SU-DHL-6 (cell line): Measurements from ENCODE around the gene CADM1.

ENCODE experiments used
- H2AFZ ChIP-seq: fragments of 200-600 bp; sonication (generic); 2 replicates; pipeline ENCODE4 v1.6.1; 2014; ENCODE audit warnings: low read depth, mild to moderate bottlenecking, moderate library complexity, mixed read lengths, antibody characterized with exemption, low read length; ENCODE audit not compliant: severe bottlenecking
- H3F3A ChIP-seq: fragments of 200-600 bp; shearing (Covaris generic); 2 replicates; pipeline ENCODE4 v1.6.0; 2016; ENCODE audit warnings: antibody characterized with exemption, mild to moderate bottlenecking; ENCODE audit not compliant: insufficient read depth
- H3K27ac ChIP-seq: fragments of 200-600 bp; sonication (generic); 2 replicates; pipeline ENCODE4 v1.5.1; 2016; ENCODE audit warnings: low read depth, mild to moderate bottlenecking, low read length, moderate library complexity, mixed read lengths
- H3K27me3 ChIP-seq: fragments of 200-600 bp; sonication (generic), shearing (Covaris generic); 2 replicates; pipeline ENCODE4 v1.6.0; 2014; ENCODE audit warnings: mild to moderate bottlenecking, low read length
- H3K36me3 ChIP-seq: fragments of 200-600 bp; sonication (generic); 2 replicates; pipeline ENCODE4 v1.6.1; 2014; ENCODE audit warnings: mild to moderate bottlenecking, low read length, mixed read lengths
- H3K4me2 ChIP-seq: fragments of 300-600, 200-600 bp; shearing (Covaris generic), sonication (generic); 2 replicates; pipeline ENCODE4 v1.6.0; 2014; ENCODE audit warnings: low read length, low read depth, mild to moderate bottlenecking; ENCODE audit not compliant: poor library complexity, severe bottlenecking
- H3K4me3 ChIP-seq: fragments of 200-600 bp; sonication (generic); 2 replicates; pipeline ENCODE4 v1.5.1; 2014; ENCODE audit warnings: antibody characterized with exemption, low read length, mild to moderate bottlenecking, mixed read lengths; ENCODE audit not compliant: insufficient read depth, poor library complexity, severe bottlenecking
- H3K79me2 ChIP-seq: fragments of 200-600 bp; sonication (generic); 2 replicates; pipeline ENCODE4 v1.6.1; 2014; ENCODE audit warnings: mild to moderate bottlenecking, low read length, moderate library complexity; ENCODE audit not compliant: insufficient read depth
- H3K9ac ChIP-seq: fragments of 200-600 bp; sonication (generic); 2 replicates; pipeline ENCODE4 v1.7.0; 2014; ENCODE audit warnings: mild to moderate bottlenecking, low read length
- H3K9me2 ChIP-seq: fragments of 200-600 bp; sonication (generic); replicated peaks from 2 replicates; pipeline ENCODE4 v1.6.1; 2014; ENCODE audit warnings: low read length; ENCODE audit not compliant: insufficient read depth
- H3K9me3 ChIP-seq: fragments of 200-600 bp; sonication (generic); 2 replicates; pipeline ENCODE4 v1.6.1; 2014; ENCODE audit warnings: low read length, mixed read lengths; ENCODE audit not compliant: insufficient read depth
- H4K20me1 ChIP-seq: fragments of 200-600 bp; sonication (generic); 2 replicates; pipeline ENCODE4 v1.6.1; 2014; ENCODE audit warnings: low read depth, mild to moderate bottlenecking, antibody characterized with exemption, low read length, moderate library complexity, mixed read lengths
- EZH2phosphoT487 ChIP-seq: fragments of 200-600 bp; sonication (generic), shearing (Covaris generic); conservative IDR thresholded peaks from 2 replicates; pipeline ENCODE4 v1.6.1; 2018; ENCODE audit warnings: mild to moderate bottlenecking, antibody characterized with exemption, low read length, moderate library complexity, mixed read lengths
- TF ChIP-seq, protein P1 (sequence below): fragments of 200-600 bp; sonication (generic); IDR thresholded peaks from one replicate; pipeline ENCODE4 v1.5.1; 2017; ENCODE audit warnings: antibody characterized with exemption, mild to moderate bottlenecking, low read length, moderate library complexity; ENCODE audit not compliant: insufficient read depth, poor library complexity, severe bottlenecking

CADM1 gene

DNA sequence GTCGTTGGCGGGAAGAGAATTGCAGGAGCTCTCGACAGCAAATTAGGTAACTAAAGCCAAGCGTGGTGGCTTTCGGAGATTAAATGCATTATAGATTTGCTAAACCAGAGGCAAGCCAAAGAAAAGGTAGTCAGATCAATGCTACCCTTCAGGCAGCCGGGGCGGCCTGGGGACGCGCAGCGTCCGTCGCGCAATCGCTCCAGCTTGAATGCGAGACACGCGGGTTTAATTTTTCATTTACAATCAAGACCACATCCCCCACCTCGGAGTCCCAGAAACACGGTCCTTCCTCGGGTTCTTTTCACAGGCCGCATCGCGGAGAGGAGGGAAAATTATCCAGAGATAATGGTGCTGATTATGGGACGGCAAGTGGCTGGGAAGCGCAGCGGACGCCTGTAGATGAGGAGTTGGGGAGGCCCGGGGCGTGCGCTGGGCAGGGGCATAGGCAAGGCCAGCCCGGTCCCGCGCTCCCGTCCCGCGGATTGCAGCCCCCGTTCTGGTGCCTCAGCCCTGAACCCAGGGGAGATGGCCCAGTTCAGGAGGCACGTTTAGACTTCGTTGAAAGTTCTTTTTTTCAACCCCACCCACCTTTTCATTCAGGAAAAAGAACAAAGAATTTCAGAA lies 350.4 kb downstream of the CADM1 start:
- Histone ChIP-seq H3K9me3 (no peaks in the 10 kb centered on the region), H3K9ac (no peak overlapping the region), H3K27ac (no peak overlapping the region), H3K4me3 (no peak overlapping the region), H3F3A (no peaks in the 10 kb centered on the region), H3K4me2 (no peak overlapping the region), H3K9me2 (no peaks in the 10 kb centered on the region), H2AFZ (no peak overlapping the region), H3K79me2 (no peaks in the 10 kb centered on the region), H3K36me3 (no peaks in the 10 kb centered on the region), H3K27me3 (no peaks in the 10 kb centered on the region), H4K20me1 (no peaks in the 10 kb centered on the region)
- TF ChIP-seq, protein P1, sequence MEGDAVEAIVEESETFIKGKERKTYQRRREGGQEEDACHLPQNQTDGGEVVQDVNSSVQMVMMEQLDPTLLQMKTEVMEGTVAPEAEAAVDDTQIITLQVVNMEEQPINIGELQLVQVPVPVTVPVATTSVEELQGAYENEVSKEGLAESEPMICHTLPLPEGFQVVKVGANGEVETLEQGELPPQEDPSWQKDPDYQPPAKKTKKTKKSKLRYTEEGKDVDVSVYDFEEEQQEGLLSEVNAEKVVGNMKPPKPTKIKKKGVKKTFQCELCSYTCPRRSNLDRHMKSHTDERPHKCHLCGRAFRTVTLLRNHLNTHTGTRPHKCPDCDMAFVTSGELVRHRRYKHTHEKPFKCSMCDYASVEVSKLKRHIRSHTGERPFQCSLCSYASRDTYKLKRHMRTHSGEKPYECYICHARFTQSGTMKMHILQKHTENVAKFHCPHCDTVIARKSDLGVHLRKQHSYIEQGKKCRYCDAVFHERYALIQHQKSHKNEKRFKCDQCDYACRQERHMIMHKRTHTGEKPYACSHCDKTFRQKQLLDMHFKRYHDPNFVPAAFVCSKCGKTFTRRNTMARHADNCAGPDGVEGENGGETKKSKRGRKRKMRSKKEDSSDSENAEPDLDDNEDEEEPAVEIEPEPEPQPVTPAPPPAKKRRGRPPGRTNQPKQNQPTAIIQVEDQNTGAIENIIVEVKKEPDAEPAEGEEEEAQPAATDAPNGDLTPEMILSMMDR, result no peak
- no peak for TF ChIP-seq EZH2phosphoT487

DNA sequence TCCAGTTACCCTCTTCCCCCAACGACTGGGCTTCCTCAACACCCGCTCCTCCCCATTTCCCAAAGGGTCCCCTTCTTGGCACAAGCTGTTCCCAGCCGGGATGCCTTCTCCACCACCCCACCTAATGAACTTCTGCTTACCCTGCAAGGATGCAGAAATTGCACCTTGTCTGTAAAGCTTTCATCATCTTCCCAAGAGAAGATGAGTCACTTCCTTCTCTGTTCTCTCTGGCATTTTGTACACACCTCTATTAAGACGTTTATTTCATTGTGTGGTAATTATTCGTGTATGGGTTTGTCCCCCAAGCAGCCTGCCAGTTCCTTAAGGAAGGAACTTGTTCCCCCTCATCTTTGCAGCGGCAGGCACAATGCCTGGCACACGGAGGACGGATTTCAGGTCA lies 351.1 kb downstream of the CADM1 start:
- H3K9ac ChIP-seq, result no peak overlapping the region
- no peak overlapping the region for H2AFZ ChIP-seq
- no peak overlapping the region for H3K4me2 ChIP-seq

DNA sequence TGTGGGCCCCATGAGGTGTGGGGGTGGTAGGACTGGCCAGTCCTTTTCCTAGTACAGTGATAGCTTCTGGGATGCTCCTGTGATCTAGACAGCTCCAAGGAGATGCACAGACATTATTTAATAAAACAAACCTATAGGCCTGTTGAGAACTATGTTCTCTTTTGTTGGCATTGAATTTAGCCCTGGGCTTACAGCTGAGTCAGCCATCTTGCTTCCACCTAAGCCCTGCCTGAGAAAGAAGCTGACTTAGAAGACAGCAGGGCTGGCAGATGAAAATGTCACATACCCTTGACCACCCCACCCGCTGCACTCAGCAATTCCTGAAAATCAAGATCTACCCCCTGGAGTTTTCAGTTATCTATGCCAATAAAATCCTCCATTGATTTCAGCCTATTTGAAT lies 353.2 kb downstream of the CADM1 start:
- TF ChIP-seq, protein P1, result no peak
- no peak for TF ChIP-seq EZH2phosphoT487
- Histone ChIP-seq H4K20me1 (no peaks in the 10 kb centered on the region), H3F3A (no peaks in the 10 kb centered on the region), H2AFZ (no peak overlapping the region), H3K36me3 (no peaks in the 10 kb centered on the region), H3K79me2 (no peaks in the 10 kb centered on the region), H3K9me3 (no peaks in the 10 kb centered on the region), H3K27ac (no peak overlapping the region), H3K4me2 (no peak overlapping the region), H3K27me3 (no peaks in the 10 kb centered on the region), H3K4me3 (no peak overlapping the region), H3K9ac (no peak overlapping the region), H3K9me2 (no peaks in the 10 kb centered on the region)

More for the DNA sequence above, 351.1 kb downstream of the CADM1 start:
- no peaks in the 10 kb centered on the region for H3K9me2 ChIP-seq
- H3K4me3 ChIP-seq, result no peak overlapping the region
- H3K9me3 ChIP-seq, result no peaks in the 10 kb centered on the region
- H3K27ac ChIP-seq, result no peak overlapping the region
- no peaks in the 10 kb centered on the region for H3K36me3 ChIP-seq
- H4K20me1 ChIP-seq, result no peaks in the 10 kb centered on the region
- no peaks in the 10 kb centered on the region for H3K27me3 ChIP-seq
- no peaks in the 10 kb centered on the region for H3F3A ChIP-seq
- H3K79me2 ChIP-seq, result no peaks in the 10 kb centered on the region
- TF ChIP-seq, protein P1, result no peak
- no peak for TF ChIP-seq EZH2phosphoT487
